GM18870 (cell line): ENCODE results near the gene SLC9A3.

Source experiments
- ATAC-seq: cut with Tn5 transposase; IDR thresholded peaks from one replicate; pipeline ENCODE4 v1.9.1; 2021; ENCODE audit warnings: moderate library complexity; ENCODE audit not compliant: unreplicated experiment

SLC9A3 gene

DNA sequence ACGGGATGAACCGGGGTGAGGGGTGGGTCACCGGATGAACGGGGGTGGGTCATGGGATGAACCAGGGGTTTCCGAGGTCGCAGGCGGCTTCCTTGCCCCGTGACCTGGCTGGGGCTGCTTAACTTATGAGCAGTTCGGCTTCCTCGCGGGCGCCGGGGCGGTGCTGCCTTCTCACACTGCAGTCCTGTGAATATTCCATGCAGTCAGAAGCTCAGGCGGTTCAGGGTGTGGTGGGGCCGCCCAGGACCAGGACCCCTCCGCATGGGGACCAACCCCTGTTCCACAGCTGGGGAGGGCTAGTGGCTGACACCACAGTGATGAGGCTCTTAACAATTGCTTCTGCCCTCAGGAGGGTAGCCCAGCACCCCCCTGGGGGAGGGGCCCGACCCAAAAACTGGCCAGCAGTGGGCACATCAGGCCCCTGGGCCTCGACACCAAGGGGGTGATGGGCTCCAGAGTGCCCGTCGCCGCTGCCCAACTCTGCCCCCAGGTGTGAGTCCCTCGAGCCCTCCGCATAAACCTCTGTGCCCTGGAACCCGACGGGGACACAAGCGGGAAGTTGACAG lies 30.9 kb upstream of the SLC9A3 start:
- ATAC-seq: no peak

DNA sequence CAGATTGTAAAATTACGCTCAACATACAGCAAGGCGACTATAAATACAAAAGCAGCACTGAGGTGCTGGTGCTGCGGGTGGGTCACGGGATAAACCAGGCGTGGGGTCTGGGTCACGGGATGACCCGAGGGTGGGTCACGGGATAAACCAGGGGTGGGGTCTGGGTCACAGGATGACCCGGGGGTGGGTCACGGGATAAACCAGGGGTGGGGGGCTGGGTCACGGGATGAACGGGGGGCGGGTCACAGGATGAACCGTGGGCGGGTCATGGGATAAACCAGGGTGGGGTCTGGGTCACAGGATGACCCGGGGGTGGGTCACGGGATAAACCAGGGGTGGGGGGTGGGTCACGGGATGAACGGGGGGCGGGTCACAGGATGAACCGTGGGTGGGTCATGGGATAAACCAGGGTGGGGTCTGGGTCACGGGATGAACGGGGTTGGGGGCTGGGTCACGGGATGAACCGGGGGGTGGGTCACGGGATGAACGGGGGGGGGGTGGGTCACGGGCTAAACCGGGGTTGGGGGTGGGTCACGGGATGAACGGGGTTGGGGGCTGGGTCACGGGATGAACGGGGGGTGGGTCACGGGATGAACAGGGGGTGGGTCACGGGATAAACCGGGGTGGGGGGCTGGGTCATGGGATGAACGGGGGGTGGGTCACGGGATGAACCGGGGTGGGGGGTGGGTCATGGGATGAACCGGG lies 30.2 kb upstream of the SLC9A3 start:
- ATAC-seq: no peak

DNA sequence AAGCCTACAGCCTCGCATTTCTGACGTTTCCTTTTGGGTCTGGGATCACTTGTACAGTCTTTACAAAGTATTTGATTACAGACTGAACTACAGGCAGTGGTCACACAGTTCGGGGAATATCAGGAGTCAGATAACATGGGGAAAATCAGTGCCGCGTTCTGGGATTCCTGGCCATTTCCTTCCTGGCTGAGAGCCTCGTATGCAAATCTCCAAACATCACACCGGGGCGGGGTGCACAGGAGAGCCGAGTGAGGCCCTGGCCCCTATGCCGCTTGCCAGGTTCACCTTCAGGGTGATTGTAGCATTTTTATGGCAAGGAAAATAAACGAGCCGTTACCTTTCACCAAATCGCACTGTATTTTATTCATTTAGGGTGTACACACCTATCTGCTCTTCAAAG lies 29.6 kb upstream of the SLC9A3 start:
- ATAC-seq: no peak

DNA sequence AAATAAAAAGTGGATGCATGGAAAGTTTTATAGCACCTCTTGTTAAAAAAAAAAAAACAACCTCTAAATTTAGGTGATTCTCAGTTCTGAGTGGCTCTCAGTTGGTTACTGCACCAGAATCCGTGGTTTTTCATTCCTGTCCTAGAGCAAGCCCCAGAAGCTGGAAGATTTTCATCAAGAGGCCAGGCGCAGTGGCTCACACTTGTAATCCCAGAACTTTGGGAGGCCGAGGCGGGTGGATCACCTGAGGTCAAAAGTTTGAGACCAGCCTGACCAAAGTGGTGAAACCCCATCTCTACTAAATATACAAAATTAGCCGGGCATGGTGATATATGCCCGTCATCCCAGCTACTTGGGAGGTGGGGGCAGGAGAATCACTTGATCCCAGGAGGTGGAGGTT lies 27.2 kb upstream of the SLC9A3 start:
- ATAC-seq: no peak

DNA sequence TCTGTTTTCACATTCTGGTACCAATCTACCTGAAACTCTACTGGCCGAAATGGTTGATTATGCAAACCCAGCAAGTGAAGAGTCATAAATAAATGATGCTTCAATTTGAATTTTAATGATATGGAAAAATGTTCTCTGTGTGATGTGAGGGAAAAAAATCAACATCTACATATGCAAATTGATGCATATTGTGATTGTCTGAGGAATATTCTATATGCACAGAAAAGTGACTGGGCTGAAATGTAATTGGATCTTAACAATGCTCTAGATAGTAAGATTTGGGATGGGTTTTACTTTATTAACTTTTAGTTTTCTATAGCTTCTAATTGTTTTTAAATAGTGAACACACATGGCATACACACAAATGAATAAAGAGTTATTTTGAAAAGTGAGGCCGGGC lies 25.0 kb upstream of the SLC9A3 start:
- ATAC-seq: no peak

DNA sequence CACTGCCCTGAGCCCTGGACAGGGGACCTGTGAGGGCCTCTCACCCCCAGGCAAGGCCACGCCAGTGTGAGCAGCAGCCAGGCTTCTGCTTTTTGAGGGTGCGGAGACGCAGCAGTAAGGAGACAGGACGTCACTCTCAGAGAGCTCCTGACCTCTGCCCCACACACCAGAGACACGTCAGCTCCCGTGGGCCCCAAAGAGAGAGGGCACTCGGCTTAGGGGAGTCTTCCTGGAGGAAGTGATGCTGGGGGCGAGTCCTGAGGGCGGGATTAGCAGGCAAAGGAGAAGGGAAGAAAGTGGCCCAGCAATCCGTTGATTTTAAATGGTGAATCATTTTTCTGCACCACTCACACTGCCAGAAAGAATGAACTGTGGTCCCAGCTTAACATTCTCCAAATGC lies 24.0 kb upstream of the SLC9A3 start:
- no peak for ATAC-seq

DNA sequence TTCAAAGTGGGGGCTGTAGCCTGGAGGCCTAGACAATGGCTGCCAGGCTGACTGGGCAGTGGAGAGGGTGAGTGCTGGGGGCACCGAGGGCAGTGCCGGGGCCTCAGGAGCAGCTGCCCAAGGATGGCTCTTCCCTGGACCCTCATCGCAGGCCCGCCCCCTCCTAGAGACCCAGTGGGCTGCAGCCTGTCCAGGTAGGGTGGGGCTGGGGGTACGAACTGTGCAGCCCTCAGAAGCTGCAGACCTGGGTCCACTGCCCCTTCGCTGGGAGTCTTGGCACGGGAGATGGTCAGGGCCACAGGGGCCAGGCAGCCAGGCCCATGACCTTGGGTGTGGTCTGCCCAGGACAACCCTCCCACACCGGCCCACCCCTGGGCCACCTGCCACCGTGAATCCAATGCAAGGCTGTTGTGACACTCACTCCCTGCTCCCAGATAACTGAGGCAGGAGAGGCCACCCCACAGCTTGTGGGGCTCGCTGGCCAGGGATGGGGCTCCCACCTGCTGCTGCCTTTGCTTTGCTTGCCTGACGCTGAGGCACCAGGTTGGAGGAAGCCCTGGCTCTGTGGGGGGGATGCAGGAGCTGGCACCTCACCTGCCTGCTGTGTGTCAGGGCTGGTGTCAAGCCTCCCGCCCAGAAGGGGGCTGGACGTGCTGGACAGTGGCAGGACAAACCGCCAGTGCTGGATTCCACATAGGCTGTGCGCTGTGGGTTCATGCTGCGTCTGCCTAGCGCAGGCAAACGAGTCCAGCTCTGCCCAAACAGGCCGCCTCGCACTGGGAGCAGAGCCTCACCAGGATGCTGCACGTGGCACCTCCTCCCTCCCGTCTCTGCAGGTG lies 23.1 kb upstream of the SLC9A3 start:
- no peak for ATAC-seq

DNA sequence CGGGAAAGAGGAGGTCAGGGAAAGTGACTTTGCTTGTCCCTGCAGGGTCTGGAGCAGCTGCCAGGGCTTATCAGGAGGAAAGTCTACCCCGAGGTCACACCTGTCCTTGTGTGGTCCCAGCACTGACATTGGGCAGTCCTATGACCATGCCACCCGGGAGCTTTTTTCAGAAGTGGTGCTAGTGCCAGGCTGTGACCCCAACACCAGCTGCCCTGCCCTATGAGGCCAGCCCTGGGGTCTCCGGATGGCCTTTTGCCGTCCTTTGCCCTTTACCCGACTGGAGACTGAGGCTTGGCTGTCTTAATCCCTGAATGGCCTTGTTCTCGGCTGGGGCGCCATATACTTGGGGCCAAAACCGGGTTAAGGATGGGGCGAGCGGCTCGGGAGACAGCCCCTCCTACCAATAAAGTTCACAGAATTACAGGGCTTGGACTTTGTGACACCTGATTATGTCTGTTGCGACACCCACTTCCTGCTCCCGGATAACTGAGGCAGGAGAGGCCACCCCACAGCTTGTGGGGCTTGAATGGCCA lies 22.2 kb upstream of the SLC9A3 start:
- no peak for ATAC-seq

DNA sequence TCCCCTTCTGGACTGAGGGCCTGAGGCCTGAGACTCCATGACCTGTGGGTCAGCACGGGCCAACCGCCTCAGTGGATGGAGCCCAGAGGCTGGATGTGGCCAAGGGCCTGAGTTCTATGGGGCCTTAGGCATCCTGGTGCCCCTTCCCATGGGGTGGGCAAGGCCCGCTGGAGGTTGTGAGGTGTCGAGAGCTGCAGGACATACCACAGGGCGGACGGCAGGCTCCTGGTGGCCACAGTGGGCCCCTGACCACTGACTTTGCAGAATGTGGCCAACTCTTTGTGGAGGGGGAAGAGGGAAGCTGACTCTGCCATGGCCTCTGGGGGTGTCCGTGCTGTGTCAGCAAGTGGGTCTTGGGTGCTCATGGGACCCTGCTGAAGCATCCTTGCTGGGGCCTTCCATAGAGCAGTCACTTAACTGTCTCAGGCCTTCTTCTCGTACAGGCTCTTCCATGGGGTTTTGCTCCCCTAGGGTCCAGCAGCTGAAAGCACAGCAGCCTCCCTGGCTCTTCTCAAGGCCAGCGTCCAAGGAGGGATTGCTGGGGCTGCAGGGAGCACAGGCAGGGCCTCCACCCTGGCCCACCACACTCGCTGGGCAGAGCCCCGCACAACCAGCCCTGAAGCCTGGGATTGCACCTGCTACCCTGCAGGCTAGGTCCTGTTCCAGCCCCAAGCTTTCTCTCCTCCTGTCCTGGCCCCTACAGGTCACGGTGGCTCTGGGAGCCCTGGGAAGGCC lies 21.6 kb upstream of the SLC9A3 start:
- ATAC-seq: no peak

DNA sequence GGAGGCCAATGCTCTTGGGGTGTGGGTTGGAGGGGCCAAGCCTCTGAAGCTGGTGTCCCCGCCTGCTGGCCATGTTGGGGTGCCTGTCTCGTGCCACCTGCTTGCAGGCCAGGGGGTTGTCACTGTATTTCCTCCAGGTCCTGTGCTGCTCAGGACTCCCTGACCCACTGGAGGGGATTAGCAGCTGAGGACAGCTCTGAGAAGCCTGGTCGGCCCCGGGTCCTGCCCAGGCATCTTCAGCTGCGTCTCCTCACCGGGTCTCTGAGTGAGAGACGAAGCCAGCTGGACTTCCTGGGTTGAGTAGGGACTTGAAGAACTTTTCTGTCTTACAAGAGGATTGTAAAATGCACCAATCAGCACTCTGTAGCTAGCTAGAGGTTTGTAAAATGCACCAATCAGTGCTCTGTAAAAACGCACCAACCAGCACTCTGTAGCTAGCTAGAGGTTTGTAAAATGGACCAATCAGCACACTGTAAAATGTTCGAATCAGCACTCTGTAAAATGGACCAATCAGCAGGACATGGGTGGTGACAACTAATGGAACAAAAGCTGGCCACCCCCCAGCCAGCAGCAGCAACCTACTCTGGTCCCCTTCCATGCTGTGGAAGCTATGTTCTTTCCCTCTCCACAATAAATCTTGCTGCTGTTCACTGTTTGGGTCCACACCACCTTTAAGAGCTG lies 20.6 kb upstream of the SLC9A3 start:
- ATAC-seq: no peak

DNA sequence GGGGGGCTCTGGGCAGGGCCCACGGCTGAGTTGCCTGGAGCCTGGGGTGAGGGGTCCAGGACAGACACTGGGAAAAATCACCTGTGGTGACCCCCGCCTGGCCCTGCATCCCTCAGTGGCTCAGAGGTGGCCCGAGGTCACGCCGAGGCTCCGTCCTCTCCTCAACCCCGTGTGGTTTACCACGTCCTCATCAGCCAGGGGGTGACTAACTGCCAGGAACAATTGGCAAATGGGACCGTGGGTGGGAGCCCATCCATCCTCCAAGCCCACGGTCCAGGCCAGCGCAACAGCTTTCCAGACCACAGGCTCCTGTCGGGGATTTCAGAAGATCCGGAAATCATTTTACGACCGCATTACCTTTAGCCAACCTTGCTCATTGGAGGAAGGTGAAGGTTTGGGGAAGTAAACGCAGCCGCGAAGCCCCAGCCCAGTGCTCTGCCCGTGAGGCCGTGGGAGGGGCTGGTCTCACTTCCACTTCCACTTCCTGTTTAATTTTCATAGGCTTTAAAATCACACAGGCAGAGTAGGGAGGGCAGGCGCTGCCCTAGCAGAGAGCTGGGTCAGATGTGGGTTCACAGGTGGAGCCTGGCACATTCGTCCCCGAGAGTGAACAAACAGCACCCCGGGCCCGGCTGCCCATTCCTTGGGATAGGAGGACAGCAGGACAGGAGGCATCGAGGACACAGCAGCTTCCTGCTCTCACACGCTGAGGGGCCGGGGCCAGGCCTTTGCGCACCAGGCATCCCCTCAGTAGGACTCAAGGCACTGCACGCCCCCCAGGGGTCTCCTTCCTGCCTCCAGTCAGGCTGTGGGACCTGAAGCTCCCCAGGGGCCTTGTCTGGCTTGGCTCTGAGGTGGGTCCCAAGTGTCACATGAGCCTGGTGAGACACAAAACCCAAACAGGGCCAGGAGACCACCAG lies 19.8 kb upstream of the SLC9A3 start:
- ATAC-seq: peak; percentile 92

DNA sequence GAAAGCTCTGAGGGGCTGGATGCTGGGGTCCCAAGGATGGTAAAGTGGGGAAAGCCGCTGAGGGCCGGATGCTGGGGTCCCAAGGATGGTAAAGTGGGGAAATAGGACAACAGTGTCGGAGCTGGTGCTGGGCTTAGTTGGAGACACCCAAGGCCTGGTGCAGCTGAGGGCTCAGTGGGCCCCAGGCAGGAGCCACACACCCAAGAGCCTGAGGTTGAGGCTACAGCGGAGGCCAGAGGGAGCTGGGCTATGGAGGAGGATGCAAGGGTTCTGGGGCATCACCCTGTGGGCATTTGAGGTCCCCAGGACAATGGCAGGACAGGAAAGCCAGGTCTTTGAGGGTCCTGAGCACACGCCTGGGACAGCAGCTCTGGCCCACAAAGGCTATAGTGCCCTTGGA lies 19.1 kb upstream of the SLC9A3 start:
- ATAC-seq: no peak

DNA sequence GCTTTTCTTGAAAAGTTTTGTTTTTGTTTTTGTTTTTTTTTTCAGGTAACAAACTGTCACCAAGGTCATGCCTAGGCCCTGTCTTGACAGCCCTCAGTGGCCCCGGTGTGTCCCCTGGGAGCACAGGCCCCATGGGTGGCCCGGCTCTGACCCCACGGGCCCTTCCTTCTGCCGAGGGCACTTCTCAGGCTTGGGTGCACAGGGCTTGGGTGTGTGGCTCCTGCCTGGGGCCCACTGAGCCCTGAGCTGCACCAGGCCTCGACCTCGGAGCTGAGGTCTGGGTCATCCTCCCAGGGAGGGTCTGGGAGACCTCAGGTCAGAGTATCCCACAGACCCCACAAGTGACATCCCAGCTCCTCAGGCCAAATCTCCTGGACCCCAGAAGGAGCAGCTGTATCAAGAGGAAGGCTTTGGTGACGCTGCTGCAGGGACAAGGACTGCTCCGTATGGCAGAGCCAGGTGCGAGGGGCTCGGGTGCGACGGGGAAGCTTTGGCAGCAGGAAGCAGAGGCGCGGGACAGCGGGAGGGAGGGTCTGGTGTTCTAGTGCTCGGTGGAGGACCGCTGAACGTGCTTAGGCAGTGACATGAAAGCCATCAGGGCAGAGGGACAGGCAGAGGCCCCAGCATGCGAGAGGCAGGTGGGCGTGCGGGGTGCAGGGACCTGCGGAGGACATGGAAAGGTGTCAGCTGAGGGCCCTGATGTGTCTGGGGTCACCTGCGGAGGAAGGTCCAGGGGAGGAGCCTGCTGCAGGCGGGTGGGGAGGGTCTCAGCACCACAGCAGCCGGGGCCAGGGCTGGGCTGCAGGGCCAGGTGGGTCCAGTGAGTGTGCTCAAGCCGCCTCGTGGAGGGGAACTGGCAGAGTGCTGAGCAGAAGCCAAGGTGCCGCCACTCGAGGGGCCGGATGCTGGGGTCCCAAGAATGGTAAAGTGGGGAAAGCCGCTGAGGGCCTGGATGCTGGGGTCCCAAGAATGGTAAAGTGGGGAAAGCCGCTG lies 18.4 kb upstream of the SLC9A3 start:
- no peak for ATAC-seq

DNA sequence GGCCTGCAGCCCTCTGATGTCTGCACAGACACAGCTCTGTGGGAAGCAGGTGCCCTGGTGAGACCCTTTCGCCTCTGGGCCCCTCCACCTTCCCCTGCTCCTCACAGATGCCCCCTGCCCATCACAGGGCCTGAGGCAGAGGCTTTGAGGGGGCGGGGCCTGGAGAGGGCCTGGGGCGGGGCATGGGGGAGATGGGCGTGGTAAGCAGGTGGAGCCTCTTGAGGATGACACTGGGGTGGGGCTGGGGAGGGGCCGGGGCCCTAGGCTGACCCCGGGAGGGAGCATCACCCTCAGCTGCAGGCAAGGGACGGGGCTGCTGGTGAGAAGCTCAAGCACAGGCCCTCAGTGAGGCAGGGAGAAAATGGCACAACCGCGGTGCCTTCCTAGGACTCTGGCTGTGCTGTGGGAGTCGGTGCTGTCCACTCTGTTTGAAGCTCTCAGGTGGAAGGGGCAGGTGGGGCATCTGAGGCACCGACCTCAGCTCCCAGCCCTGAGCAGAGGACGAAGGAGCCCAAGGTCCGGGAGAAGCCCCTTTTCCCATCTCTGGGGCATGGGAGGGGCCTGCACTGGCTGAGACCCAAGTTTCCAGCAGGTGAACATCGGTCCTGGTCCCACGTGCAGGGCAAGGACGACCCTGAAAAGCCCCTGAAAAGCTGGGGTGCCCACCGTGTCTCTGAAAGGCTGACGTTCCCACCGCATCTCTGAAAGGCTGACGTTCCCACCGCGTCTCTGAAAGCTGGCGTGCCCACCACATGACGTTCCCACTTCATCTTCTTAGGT lies 17.5 kb upstream of the SLC9A3 start:
- no peak for ATAC-seq

DNA sequence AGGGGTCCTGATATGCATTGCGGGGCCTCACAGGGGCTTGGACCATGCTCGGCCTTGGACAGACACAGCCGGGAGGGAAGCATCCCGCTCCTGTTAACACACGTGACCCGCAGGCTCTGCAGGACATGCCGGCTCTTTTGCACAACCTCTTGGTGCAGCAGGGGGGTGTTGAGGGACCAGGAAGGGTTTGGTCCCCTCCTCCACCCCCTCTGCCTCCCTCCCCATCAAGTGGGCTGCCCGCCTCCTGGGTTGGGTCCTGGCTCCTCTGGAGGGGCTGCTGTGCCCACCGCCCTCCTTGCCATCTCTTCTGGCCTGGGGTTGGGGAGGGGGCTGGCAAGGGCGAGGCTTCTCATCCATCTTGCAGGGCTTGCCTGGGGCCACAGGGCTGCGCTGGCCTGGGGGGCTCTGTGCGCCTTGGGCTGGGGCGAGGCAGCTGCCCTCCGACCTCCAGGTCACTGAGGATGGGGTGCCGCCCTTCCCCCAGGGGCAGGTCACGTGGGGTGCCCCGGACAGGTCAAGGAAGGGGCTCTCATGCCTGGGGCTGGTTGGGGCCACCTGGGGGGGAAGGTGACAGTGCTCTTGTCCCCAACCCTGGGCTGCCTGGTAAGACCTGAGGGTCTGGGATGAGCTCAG lies 16.8 kb upstream of the SLC9A3 start:
- ATAC-seq: no peak

DNA sequence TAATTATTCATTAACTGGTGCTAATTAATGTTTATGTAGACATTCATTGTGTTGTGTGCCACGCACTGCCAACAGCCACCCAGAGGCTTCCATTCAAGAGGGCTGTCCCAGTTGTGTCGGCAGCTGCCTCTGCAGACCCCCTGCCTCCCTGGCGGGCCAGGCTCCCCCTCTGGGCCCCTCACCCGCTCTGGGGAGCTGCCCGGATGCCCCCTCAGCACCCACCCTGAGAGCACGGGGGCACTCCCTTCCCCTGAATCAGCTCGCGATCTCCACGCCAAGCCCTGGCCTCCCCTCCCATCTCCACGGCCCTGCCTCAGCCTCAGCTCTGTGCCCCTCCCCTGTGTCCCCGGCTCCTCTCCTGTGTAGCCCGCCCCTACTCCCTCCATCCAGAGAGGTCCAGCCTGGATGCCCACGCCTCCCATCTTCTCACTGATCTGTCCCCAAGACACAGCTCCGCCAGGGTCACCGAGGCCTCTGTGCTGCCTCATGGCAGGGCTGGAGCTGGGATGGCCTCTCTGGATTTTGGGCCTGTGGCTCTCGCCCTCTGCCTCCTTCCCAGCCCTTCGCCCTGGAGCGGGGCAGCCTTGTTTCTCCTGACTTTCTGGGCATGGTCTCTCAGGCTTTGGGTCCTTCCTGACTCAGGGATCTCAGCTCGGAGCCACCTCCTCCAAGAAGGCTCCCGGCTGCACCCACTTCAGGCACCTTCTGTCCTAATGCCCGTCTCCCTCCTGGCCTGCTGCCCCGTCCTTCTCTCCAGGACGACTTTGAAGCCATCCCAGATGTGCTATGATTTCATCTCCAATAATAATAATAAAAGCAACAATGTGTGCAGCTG lies 16.0 kb upstream of the SLC9A3 start:
- no peak for ATAC-seq
